Muscle layer of colon (tissue), 2 donors: ENCODE results near the gene SLC25A45.
"Not testable (repeated sequence)": the region's sequence is repeated elsewhere in the genome, so short reads cannot be mapped to it uniquely, and the experiment has no call there.

ENCODE experiments used
- H3K27ac ChIP-seq: one replicate; pipeline ENCODE4 v1.7.0; 2013; ENCODE audit warnings: low read depth, mild to moderate bottlenecking, low read length, moderate library complexity
- H3K27me3 ChIP-seq, 2 donors: one replicate each; pipeline ENCODE4 v1.7.0; 2013; ENCODE audit warnings: low read length in 2 of 2, mild to moderate bottlenecking in 2 of 2; ENCODE audit not compliant: insufficient read depth in 2 of 2, control insufficient read depth in 1 of 2
- H3K36me3 ChIP-seq: one replicate; pipeline ENCODE4 v1.7.0; 2013; ENCODE audit warnings: mild to moderate bottlenecking, low read length; ENCODE audit not compliant: insufficient read depth
- H3K4me1 ChIP-seq: one replicate; pipeline ENCODE4 v1.7.0; 2013; ENCODE audit warnings: mild to moderate bottlenecking, low read length; ENCODE audit not compliant: insufficient read depth
- H3K4me3 ChIP-seq, 2 donors: one replicate each; pipeline ENCODE4 v1.7.0; 2013; ENCODE audit warnings: low read length in 2 of 2, low read depth in 1 of 2, mild to moderate bottlenecking in 1 of 2, moderate library complexity in 1 of 2
- H3K9ac ChIP-seq: one replicate; pipeline ENCODE4 v1.7.0; 2013; ENCODE audit warnings: low read length
- H3K9me3 ChIP-seq: one replicate; pipeline ENCODE4 v1.7.0; 2013; ENCODE audit warnings: mild to moderate bottlenecking, low read length
- donor health status: abdominal sarcoma.
- donor health status: Adenocarcinoma of cecum.

Gene SLC25A45

GRCh38 chr11:65413077-65413664 lies 30.7 kb upstream of the SLC25A45 start:
- H3K27me3 ChIP-seq, H3K9me3 ChIP-seq, H3K9ac ChIP-seq, H3K4me3 ChIP-seq, H3K27ac ChIP-seq: not testable (repeated sequence)
- H3K36me3 ChIP-seq, result peaks cover 10% of the 10 kb centered on the region
- peaks cover 25% of the 10 kb centered on the region for H3K4me1 ChIP-seq

GRCh38 chr11:65412271-65413076 lies 30.0 kb upstream of the SLC25A45 start:
- Histone ChIP-seq H3K27ac (no peak overlapping the region), H3K4me3 (no peak overlapping the region)

GRCh38 chr11:65411681-65412070 lies 29.2 kb upstream of the SLC25A45 start:
- Histone ChIP-seq H3K4me3 (no peak overlapping the region), H3K9ac (no peak overlapping the region), H3K9me3 (no peaks in the 10 kb centered on the region), H3K4me1 (peaks cover 10% of the 10 kb centered on the region), H3K36me3 (peaks cover 10% of the 10 kb centered on the region), H3K27ac (no peak overlapping the region), H3K27me3 (no peaks in the 10 kb centered on the region)

More at GRCh38 chr11:65412271-65413076, 30.0 kb upstream of the SLC25A45 start:
- H3K4me1 ChIP-seq, result peaks cover 18% of the 10 kb centered on the region
- no peaks in the 10 kb centered on the region for H3K9me3 ChIP-seq
- no peaks in the 10 kb centered on the region for H3K27me3 ChIP-seq
- H3K36me3 ChIP-seq, result peaks cover 10% of the 10 kb centered on the region
- H3K9ac ChIP-seq, result no peak overlapping the region

- no peaks in the 10 kb centered on the region for H3K9me3 ChIP-seq
- H3K27ac ChIP-seq, result no peak overlapping the region
- no peak overlapping the region for H3K9ac ChIP-seq
- peaks cover 4% of the 10 kb centered on the region for H3K4me1 ChIP-seq
- H3K36me3 ChIP-seq, result peaks cover 10% of the 10 kb centered on the region
- no peaks in the 10 kb centered on the region for H3K27me3 ChIP-seq
- H3K4me3 ChIP-seq, result no peak overlapping the region
Observed at GRCh38 chr11:65410936-65411680, 28.7 kb upstream of the SLC25A45 start.

GRCh38 chr11:65404638-65405339 lies 22.3 kb upstream of the SLC25A45 start:
- Histone ChIP-seq H3K9ac (no peak overlapping the region), H3K4me3 (no peak overlapping the region), H3K9me3 (no peaks in the 10 kb centered on the region), H3K4me1 (no peaks in the 10 kb centered on the region), H3K27ac (no peak overlapping the region), H3K27me3 (no peaks in the 10 kb centered on the region), H3K36me3 (peaks cover 26% of the 10 kb centered on the region)

GRCh38 chr11:65404210-65404609 lies 21.8 kb upstream of the SLC25A45 start:
- Histone ChIP-seq H3K27ac (no peak overlapping the region), H3K4me1 (no peaks in the 10 kb centered on the region), H3K27me3 (no peaks in the 10 kb centered on the region), H3K9me3 (no peaks in the 10 kb centered on the region), H3K4me3 (no peak overlapping the region), H3K9ac (no peak overlapping the region), H3K36me3 (peaks cover 30% of the 10 kb centered on the region)

- no peaks in the 10 kb centered on the region for H3K4me1 ChIP-seq
- H3K27ac ChIP-seq, result no peak overlapping the region
- peaks cover 24% of the 10 kb centered on the region for H3K36me3 ChIP-seq
- H3K4me3 ChIP-seq, result no peak overlapping the region
- H3K27me3 ChIP-seq, result no peaks in the 10 kb centered on the region
- no peak overlapping the region for H3K9ac ChIP-seq
- no peaks in the 10 kb centered on the region for H3K9me3 ChIP-seq
Observed at GRCh38 chr11:65403607-65404121, 21.2 kb upstream of the SLC25A45 start.

GRCh38 chr11:65402790-65403189 lies 20.3 kb upstream of the SLC25A45 start:
- no peaks in the 10 kb centered on the region for H3K9me3 ChIP-seq
- no peak overlapping the region for H3K27ac ChIP-seq
- H3K4me3 ChIP-seq, result no peak overlapping the region
- H3K36me3 ChIP-seq, result peaks cover 24% of the 10 kb centered on the region
- H3K4me1 ChIP-seq, result no peaks in the 10 kb centered on the region
- no peak overlapping the region for H3K9ac ChIP-seq
- no peaks in the 10 kb centered on the region for H3K27me3 ChIP-seq

GRCh38 chr11:65401803-65402248 lies 19.4 kb upstream of the SLC25A45 start:
- Histone ChIP-seq H3K27me3 (no peaks in the 10 kb centered on the region), H3K27ac (no peak overlapping the region), H3K9ac (no peak overlapping the region), H3K9me3 (no peaks in the 10 kb centered on the region), H3K36me3 (peaks cover 30% of the 10 kb centered on the region), H3K4me3 (no peak overlapping the region), H3K4me1 (no peaks in the 10 kb centered on the region)

GRCh38 chr11:65401073-65401802 lies 18.8 kb upstream of the SLC25A45 start:
- Histone ChIP-seq H3K36me3 (peaks cover 30% of the 10 kb centered on the region), H3K9me3 (no peaks in the 10 kb centered on the region), H3K27ac (no peak overlapping the region), H3K27me3 (no peaks in the 10 kb centered on the region), H3K9ac (no peak overlapping the region), H3K4me3 (no peak overlapping the region), H3K4me1 (no peaks in the 10 kb centered on the region)
